ENCODE results near the gene MAP2K1.
"Not testable (repeated sequence)": the region's sequence is repeated elsewhere in the genome, so short reads cannot be mapped to it uniquely, and the experiment has no call there.

Gene MAP2K1

GRCh38 chr15:66386204-66387123 is at the start of gene MAP2K1:
MAP2K1 (plus strand) TSS chr15:66386912; CDS start chr15:66387348, 436 bp downstream.
- peak; percentile 97 for DNase-seq

GRCh38 chr15:66348530-66348929 is 38.2 kb upstream of the MAP2K1 start:
- DNase-seq: not testable (repeated sequence)

DNA sequence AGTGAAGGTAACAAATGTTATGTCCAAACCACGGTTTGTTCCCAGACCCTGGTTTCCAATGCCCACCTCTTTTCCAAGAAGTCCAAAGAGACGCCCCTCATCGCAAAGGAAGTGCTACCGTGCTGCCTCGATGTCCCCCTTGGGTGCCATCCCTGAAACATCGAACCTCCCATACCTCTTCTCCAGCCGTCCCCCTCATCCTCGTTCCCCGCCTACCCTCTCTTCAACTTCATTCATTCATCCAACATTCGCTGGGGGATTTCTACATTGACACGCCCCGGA is 30.7 kb upstream of the MAP2K1 start:
- no peak for DNase-seq

DNA sequence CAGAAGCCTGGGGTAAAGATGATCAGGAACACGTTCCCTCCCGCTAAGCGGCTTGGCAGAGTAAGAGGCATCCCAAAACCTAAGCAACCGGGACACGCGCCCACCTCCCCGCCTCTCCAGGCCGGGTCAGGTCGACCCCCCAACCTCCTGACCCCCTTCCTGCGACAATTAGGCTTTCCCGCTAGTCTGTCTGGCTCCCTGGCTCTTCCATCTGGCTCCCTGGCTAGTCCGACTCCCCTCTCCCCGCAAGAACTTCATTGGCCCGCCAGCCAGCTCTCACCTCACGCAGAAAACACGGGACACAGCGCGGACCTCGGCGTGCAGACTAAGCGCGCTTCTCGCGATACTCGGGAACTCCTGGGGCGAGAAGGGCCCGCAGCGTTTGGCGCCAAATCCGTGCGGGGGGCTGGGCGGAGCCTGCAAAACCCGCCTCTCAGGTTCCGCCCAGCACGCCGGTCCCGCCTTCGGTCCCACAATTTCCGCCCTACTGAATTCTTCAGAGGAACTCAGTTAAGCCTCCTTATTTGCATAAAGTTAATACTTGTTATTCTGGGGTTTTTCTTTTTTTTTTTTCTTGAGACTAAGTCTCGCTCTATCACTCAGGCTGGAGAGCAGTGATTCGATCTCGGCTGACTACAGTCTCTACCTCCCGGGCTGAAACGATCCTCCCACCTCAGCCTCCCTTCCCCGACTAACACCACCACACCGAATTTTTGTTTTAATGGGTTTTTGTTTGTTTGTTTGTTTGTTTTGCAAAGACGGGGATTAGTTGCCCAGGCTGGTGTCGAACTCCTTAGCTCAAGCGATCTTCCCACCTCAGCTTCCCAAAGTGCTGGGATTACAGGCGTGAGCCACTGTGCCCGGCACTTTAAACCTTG is 30.1 kb upstream of the MAP2K1 start, which contains the start of gene TIPIN:
Gene TIPIN, minus strand, starts transcription at position 327 of the 878 bp plus-strand sequence. CDS start 3,738 bp downstream, outside the sequence.
- peak; percentile 97 for DNase-seq

- DNase-seq: no peak
These were observed 27.0 kb upstream of the MAP2K1 start for GRCh38 chr15:66359740-66360139.

DNA sequence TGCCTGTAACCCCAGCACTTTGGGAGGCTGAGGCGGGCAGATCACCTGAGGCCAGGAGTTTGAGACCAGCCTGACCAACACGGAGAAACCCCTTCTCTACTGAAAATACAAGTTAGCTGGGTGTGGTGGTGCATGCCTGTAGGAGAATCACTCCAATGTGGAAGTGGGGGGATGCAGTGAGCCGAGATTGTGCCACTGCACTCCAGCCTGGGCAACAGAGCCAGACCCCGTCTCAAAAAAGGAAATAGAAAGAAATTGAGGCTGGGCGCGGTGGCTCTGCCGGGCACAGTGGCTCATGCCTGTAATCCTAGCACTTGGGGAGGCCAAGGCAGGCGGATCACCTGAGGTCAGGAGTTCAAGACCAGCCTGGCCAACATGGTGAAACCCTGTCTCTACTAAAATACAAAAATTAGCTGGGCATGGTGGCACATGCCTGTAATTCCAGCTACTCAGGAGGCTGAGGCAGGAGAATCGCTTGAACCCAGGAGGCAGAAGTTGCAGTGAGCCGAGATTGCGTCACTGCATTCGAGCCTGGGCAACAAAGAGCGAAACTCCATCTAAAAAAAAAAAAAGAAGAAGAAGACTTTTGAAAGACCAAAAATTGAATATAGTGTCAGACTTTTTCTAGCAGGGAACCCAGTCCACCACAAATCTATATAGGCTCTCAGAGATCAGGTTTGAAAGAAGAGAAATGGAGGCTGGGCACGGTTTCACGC is 24.8 kb upstream of the MAP2K1 start:
- not testable (repeated sequence) for DNase-seq

DNA sequence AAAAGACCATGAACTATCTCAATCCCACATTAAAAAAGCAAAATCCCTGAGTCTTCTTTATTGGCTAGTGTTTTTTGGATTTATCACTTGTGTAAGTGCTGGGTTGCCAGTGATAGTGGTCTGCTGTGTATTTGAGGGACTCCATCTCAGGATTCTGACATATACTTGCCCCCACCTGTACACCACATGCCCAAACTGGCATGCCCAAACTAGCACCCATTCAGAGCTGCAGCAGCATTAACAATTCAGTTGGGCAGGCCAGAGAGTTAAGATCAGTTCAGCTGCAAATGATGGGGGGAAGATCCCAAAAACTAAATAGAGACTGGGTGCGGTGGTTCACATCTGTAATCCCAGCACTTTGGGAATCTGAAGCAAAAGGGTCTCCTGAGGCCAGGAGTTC is 23.9 kb upstream of the MAP2K1 start:
- no peak for DNase-seq

- no peak for DNase-seq
These were observed 21.7 kb upstream of the MAP2K1 start for GRCh38 chr15:66364944-66365528.

DNA sequence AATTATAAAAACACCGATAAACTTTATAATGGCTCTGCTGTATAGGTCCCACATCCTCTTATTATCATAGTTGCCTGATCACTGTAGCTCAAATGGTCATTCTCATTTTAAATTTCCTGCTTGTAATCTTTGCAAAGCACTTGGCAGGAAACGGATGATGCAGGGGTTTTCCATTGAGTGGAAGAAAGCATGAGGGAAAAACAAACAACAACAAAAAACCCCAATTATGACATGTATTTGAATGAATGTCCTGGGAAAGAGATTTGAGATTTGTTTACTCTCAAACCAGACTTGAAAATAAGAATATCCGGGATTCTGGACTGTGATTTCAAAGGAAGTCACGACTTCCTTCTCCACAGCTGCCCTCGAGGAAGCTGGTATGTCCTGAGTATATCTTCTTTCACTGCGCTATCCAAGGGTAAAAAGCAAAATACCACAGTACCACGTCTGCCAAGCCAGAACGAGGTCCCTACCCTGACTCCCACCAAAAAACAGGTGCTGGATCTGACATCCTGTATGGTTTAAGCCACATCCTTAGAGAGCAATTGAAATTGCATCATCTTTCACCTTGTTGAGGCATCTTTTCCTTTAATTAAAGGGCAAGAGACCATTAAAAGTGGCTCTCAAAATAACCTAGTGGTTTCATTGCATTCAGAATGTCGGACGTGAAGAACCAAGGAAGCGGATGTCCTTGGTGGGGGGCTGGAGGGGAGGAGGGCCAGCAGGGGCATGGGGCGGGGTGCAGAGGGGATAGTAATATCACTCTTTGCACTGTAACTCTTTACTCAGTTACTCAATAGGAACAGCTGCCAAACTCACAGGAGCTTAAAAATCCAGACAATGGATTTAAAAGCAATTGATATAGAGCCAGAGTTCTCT is 16.7 kb upstream of the MAP2K1 start:
- no peak for DNase-seq

DNA sequence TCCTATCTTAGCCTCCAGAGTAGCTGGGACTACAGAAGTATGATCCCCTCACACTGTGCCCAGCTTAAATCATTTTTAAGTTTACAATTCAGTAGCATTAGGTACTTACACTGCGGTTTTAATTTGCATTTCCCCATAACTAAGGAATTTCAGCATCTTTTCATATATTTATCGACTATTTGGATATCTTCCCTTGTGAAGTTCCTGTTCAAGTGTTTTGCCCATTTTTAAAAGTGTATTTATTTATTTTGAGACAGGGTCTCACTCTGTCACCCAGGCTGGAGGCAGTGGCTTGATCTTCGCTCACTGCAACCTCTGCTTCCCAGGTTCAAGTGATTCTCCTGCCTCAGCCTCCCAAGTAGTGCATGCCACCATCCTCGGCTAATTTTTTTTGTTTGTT is 12.5 kb upstream of the MAP2K1 start:
- no peak for DNase-seq

GRCh38 chr15:66378814-66379430 is 7.8 kb upstream of the MAP2K1 start:
- no peak for DNase-seq

GRCh38 chr15:66381376-66381775 is 5.3 kb upstream of the MAP2K1 start:
- DNase-seq: not testable (repeated sequence)

GRCh38 chr15:66387163-66388042 is 691 bp downstream of the MAP2K1 start:
- peak; percentile 73 for DNase-seq

GRCh38 chr15:66388043-66388363 is 1.3 kb downstream of the MAP2K1 start:
- no peak for DNase-seq

- no peak for DNase-seq
These were observed 1.9 kb downstream of the MAP2K1 start for GRCh38 chr15:66388576-66388975.

GRCh38 chr15:66389098-66389858 is 2.6 kb downstream of the MAP2K1 start:
- DNase-seq: no peak

GRCh38 chr15:66389859-66390381 is 3.2 kb downstream of the MAP2K1 start:
- DNase-seq: no peak

DNA sequence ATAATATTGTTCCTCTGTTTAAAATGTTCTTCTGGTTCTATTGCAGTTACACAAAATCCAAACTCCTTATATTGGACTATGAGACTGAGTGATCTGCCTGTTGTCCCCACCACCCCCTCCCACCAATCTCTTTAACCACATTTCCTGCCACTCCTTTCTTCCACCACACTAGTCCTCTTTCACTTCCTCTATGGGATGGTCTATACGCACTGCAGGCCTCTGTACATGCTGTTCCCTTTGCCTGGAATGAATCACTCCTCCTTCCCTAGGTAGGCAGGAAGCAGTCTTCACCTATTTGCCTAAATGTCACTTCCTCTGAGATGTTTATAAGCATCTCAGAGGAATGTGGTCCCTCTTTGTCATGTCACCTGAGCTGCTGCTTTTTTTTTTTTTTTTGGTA is 4.0 kb downstream of the MAP2K1 start:
- no peak for DNase-seq

DNA sequence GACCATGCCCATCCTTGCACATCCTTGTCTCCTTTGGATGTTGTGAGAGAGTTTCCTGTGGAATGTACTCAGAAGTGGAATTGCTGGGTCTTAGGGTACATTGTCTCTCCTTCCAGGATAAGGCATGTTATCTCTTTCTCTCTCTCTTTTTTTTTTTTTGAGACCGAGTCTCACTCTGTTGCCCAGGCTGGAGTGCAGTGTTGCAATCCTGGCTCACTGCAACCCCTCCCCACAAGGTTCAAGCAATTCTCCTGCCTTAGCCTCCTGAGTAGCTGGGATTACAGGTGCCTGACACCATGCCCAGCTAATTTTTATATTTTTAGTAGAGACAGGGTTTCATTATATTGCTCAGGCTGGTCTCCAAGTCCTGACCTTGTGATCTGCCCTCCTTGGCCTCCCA is 6.3 kb downstream of the MAP2K1 start:
- DNase-seq: not testable (repeated sequence)

All from activated CD4-positive, CD25-positive, alpha-beta regulatory T cell treated with anti-CD3 and anti-CD28 coated beads, Interleukin-2, amount 50 U/mL, for 72 hours (primary cell).